Neural progenitor cell (in vitro differentiated cells): Measurements from ENCODE around the gene TYSND1.

Experiments
- EZH2 ChIP-seq: fragments of 200-600 bp; sonication (generic); IDR thresholded peaks from 2 replicates; pipeline ENCODE4 v1.6.1; 2017; ENCODE audit warnings: antibody characterized with exemption, mild to moderate bottlenecking, moderate library complexity
- TF ChIP-seq, protein P1 (sequence below): fragments of 200-600 bp; sonication (generic); IDR thresholded peaks from 2 replicates; pipeline ENCODE4 v1.5.1; 2017; ENCODE audit warnings: antibody characterized with exemption, mild to moderate bottlenecking

DNA sequence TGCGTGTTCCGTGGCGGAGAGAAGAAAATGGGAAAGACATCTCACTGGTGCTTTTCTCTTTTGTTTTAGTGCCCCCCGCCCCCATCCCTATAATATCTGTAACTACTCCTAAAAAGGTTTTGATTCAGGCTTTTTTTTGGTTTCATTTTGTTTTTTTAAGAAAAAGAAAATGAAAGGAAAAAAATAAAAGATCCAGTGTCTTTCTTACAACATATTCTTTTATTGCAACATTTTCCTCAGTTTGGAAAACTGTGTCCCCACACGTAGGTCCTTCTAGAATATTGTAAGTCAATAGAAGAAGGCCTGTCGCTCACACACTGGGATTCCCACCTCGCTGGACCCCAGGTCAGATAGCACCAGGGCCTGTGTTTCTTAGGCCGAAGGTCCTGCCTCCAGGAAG is 34.4 kb downstream of the TYSND1 start:
- TF ChIP-seq, protein P1, sequence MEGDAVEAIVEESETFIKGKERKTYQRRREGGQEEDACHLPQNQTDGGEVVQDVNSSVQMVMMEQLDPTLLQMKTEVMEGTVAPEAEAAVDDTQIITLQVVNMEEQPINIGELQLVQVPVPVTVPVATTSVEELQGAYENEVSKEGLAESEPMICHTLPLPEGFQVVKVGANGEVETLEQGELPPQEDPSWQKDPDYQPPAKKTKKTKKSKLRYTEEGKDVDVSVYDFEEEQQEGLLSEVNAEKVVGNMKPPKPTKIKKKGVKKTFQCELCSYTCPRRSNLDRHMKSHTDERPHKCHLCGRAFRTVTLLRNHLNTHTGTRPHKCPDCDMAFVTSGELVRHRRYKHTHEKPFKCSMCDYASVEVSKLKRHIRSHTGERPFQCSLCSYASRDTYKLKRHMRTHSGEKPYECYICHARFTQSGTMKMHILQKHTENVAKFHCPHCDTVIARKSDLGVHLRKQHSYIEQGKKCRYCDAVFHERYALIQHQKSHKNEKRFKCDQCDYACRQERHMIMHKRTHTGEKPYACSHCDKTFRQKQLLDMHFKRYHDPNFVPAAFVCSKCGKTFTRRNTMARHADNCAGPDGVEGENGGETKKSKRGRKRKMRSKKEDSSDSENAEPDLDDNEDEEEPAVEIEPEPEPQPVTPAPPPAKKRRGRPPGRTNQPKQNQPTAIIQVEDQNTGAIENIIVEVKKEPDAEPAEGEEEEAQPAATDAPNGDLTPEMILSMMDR, result no peak
- no peak for TF ChIP-seq EZH2
